Upper lobe of left lung (tissue), 4 donors: ENCODE measurements around the gene UCK2.

Experiments
- EP300 ChIP-seq, 4 donors: sonication (generic); formaldehyde crosslinking; IDR thresholded peaks; one replicate each; pipeline ENCODE4 v1.5.1; 2017; ENCODE audit warnings: antibody characterized with exemption in 4 of 4, control low read depth in 2 of 4
- POLR2A ChIP-seq, 4 donors: fragments of 450-650 bp; IDR thresholded peaks; one replicate each; pipeline ENCODE4 v1.5.1; 2016 to 2017; ENCODE audit warnings: antibody characterized with exemption in 4 of 4, mild to moderate bottlenecking in 2 of 4
- TF ChIP-seq, protein P1 (sequence below), 6 experiments: fragments of 450-650 bp in 4 of 6; fragments of 200-600 bp in 2 of 6; sonication (generic) in 2 of 6; IDR thresholded peaks; one replicate each; pipeline ENCODE4 v1.5.1; 2016 to 2019; ENCODE audit warnings: antibody characterized with exemption in 6 of 6

GRCh38 chr1:165958306-165958705 is 130.9 kb downstream of the UCK2 start:
- TF ChIP-seq, protein P1, sequence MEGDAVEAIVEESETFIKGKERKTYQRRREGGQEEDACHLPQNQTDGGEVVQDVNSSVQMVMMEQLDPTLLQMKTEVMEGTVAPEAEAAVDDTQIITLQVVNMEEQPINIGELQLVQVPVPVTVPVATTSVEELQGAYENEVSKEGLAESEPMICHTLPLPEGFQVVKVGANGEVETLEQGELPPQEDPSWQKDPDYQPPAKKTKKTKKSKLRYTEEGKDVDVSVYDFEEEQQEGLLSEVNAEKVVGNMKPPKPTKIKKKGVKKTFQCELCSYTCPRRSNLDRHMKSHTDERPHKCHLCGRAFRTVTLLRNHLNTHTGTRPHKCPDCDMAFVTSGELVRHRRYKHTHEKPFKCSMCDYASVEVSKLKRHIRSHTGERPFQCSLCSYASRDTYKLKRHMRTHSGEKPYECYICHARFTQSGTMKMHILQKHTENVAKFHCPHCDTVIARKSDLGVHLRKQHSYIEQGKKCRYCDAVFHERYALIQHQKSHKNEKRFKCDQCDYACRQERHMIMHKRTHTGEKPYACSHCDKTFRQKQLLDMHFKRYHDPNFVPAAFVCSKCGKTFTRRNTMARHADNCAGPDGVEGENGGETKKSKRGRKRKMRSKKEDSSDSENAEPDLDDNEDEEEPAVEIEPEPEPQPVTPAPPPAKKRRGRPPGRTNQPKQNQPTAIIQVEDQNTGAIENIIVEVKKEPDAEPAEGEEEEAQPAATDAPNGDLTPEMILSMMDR (IDR thresholded peaks at IDR 0.05), result no peak
- TF ChIP-seq EP300 (IDR thresholded peaks at IDR 0.05) (no peak), POLR2A (IDR thresholded peaks at IDR 0.05) (no peak)
